SK-N-SH (cell line): Measurements from ENCODE around the gene PIP5KL1. TPM values are rescaled to one million over a fixed set of nuclear protein-coding genes. Genes with fewer than 3 reads are reported as not detected.

Experiments
- CTCF ChIA-PET: fragments of 300-600, 350-600 bp; formaldehyde crosslinking; extraction: SDS; loops from one replicate; lab custom pipeline; 2021; lab: Yijun Ruan, JAX
- POLR2A ChIA-PET: fragments of 350-600 bp; sonication (Branson Sonifier 250); formaldehyde crosslinking; extraction: SDS; loops from one replicate; lab custom pipeline; 2020; ENCODE audit warnings: antibody characterized with exemption, inconsistent platforms; lab: Yijun Ruan, JAX
- DNase-seq: peaks from one replicate; pipeline ENCODE4 v3.0.0; 2012
- H2AFZ ChIP-seq: fragments of 200-600 bp; sonication (generic); 2 replicates; pipeline ENCODE4 v1.8.1; 2016; ENCODE audit warnings: antibody characterized with exemption, mild to moderate bottlenecking, low read depth
- H3F3A ChIP-seq: fragments of 200-600 bp; sonication (generic); replicated peaks from 2 replicates; pipeline ENCODE3; 2016; ENCODE audit warnings: antibody characterized with exemption, mild to moderate bottlenecking; ENCODE audit not compliant: insufficient read depth
- H3K27ac ChIP-seq, 2 experiments: fragments of 200-500 bp in 1 of 2; fragments of 200-600 bp in 1 of 2; sonication (Bioruptor generic) in 1 of 2; sonication (generic), shearing (Covaris generic) in 1 of 2; 2 replicates each; pipeline versions ENCODE4 v1.5.1 to v1.6.1; 2014 to 2016; ENCODE audit warnings: low read depth in 2 of 2, inconsistent platforms in 1 of 2, low read length in 1 of 2, mild to moderate bottlenecking in 1 of 2, mixed read lengths in 1 of 2
- H3K27me3 ChIP-seq: fragments of 200-600 bp; sonication (generic), shearing (Covaris generic); 2 replicates; pipeline ENCODE4 v1.6.1; 2016; ENCODE audit warnings: mixed run types; ENCODE audit not compliant: insufficient read depth
- H3K36me3 ChIP-seq, 2 experiments: fragments of 200-500 bp in 1 of 2; fragments of 200-600 bp in 1 of 2; sonication (Bioruptor generic) in 1 of 2; sonication (generic) in 1 of 2; replicated peaks in 1 of 2; 2 replicates each; pipeline versions ENCODE3 to v1.5.1; 2014 to 2016; ENCODE audit warnings: low read length in 1 of 2, mild to moderate bottlenecking in 1 of 2; ENCODE audit not compliant: insufficient read depth in 2 of 2, control insufficient read depth in 1 of 2
- H3K4me1 ChIP-seq, 2 experiments: fragments of 200-500 bp in 1 of 2; fragments of 200-600 bp in 1 of 2; sonication (Bioruptor generic) in 1 of 2; sonication (generic), shearing (Covaris generic) in 1 of 2; 2 replicates each; pipeline versions ENCODE4 v1.5.1 to v1.6.1; 2014 to 2016; ENCODE audit warnings: low read depth in 1 of 2, low read length in 1 of 2, mixed run types in 1 of 2; ENCODE audit not compliant: insufficient read depth in 2 of 2, control insufficient read depth in 1 of 2
- H3K4me2 ChIP-seq: fragments of 200-600 bp; sonication (generic), shearing (Covaris generic); 2 replicates; pipeline ENCODE4 v1.6.1; 2017; ENCODE audit warnings: mixed run types
- H3K4me3 ChIP-seq, 2 experiments: fragments of 200-500 bp in 1 of 2; fragments of 200-600 bp in 1 of 2; sonication (Bioruptor generic) in 1 of 2; sonication (generic), shearing (Covaris generic) in 1 of 2; 2 replicates each; pipeline versions ENCODE4 v1.5.1 to v1.8.1; 2014 to 2016; ENCODE audit warnings: low read depth in 2 of 2, inconsistent platforms in 1 of 2, low read length in 1 of 2, mild to moderate bottlenecking in 1 of 2, mixed read lengths in 1 of 2, moderate library complexity in 1 of 2
- H3K79me2 ChIP-seq: fragments of 200-600 bp; sonication (generic); 2 replicates; pipeline ENCODE4 v1.8.1; 2017; ENCODE audit warnings: mild to moderate bottlenecking; ENCODE audit not compliant: insufficient read depth
- H3K9ac ChIP-seq: fragments of 200-600 bp; sonication (generic); 2 replicates; pipeline ENCODE4 v1.6.1; 2017; ENCODE audit warnings: mixed run types
- H3K9me2 ChIP-seq: fragments of 200-600 bp; sonication (generic); 2 replicates; pipeline ENCODE4 v1.6.1; 2017; ENCODE audit warnings: mixed run types
- H3K9me3 ChIP-seq: fragments of 200-600 bp; sonication (generic); 2 replicates; pipeline ENCODE4 v1.6.1; 2017; ENCODE audit warnings: mixed run types, mild to moderate bottlenecking, moderate library complexity
- H4K20me1 ChIP-seq: fragments of 200-600 bp; sonication (generic); 2 replicates; pipeline ENCODE4 v1.6.1; 2017; ENCODE audit warnings: mild to moderate bottlenecking, mixed run types; ENCODE audit not compliant: insufficient read depth
- CTCF ChIP-seq: fragments of 200-600 bp; sonication (generic); IDR thresholded peaks from 2 replicates; pipeline ENCODE4 v1.6.1; 2017; ENCODE audit warnings: antibody characterized with exemption, mild to moderate bottlenecking, moderate library complexity
- ELF1 ChIP-seq: IDR thresholded peaks from 2 replicates; pipeline ENCODE4 v1.4.0; 2012
- FOSL2 ChIP-seq: IDR thresholded peaks from 2 replicates; pipeline ENCODE4 v1.4.0; 2012; ENCODE audit warnings: low read depth, mild to moderate bottlenecking, moderate library complexity, borderline replicate concordance
- FOXJ3 ChIP-seq: sonication (generic); formaldehyde crosslinking; IDR thresholded peaks from 2 replicates; pipeline ENCODE4 v1.5.1; 2020; ENCODE audit warnings: mild to moderate bottlenecking, missing genetic modification reagents
- FOXM1 ChIP-seq: IDR thresholded peaks from 2 replicates; pipeline ENCODE4 v1.4.0; 2012; ENCODE audit warnings: low read depth, mild to moderate bottlenecking
- GATA2 ChIP-seq: sonication (generic); formaldehyde crosslinking; IDR thresholded peaks from 2 replicates; pipeline ENCODE4 v1.5.0; 2020; ENCODE audit warnings: mild to moderate bottlenecking, missing genetic modification reagents
- MAX ChIP-seq: IDR thresholded peaks from 2 replicates; pipeline ENCODE4 v1.4.0; 2012; ENCODE audit warnings: low read depth
- MEF2A ChIP-seq: IDR thresholded peaks from 2 replicates; pipeline ENCODE4 v1.4.0; 2012; ENCODE audit warnings: low read depth, borderline replicate concordance
- MXI1 ChIP-seq: IDR thresholded peaks from 2 replicates; pipeline ENCODE4 v1.6.1; 2012; ENCODE audit warnings: mild to moderate bottlenecking, low read depth, low read length, improper control_type of control experiment
- NFIC ChIP-seq: IDR thresholded peaks from 2 replicates; pipeline ENCODE4 v1.4.0; 2012; ENCODE audit warnings: borderline replicate concordance
- NRF1 ChIP-seq: IDR thresholded peaks from 2 replicates; pipeline ENCODE4 v1.6.1; 2012; ENCODE audit warnings: low read depth, mild to moderate bottlenecking, low read length
- RAD21 ChIP-seq: IDR thresholded peaks from 2 replicates; pipeline ENCODE4 v1.6.1; 2012; ENCODE audit warnings: mild to moderate bottlenecking, low read length
- REST ChIP-seq: IDR thresholded peaks from 2 replicates; pipeline ENCODE4 v1.6.1; 2012; ENCODE audit warnings: mild to moderate bottlenecking, low read depth, low read length, moderate library complexity
- RXRA ChIP-seq: IDR thresholded peaks from 2 replicates; pipeline ENCODE4 v1.4.0; 2012; ENCODE audit warnings: low read depth, mild to moderate bottlenecking, borderline replicate concordance
- SIN3A ChIP-seq: IDR thresholded peaks from 2 replicates; pipeline ENCODE4 v1.6.1; 2012; ENCODE audit warnings: low read depth, mild to moderate bottlenecking, low read length, moderate library complexity, borderline replicate concordance
- SMC3 ChIP-seq: IDR thresholded peaks from 2 replicates; pipeline ENCODE4 v1.6.1; 2012; ENCODE audit warnings: low read depth, low read length, improper control_type of control experiment
- TAF1 ChIP-seq: IDR thresholded peaks from 2 replicates; pipeline ENCODE4 v1.6.1; 2012; ENCODE audit warnings: low read depth, mild to moderate bottlenecking, low read length, moderate library complexity, borderline replicate concordance
- USF1 ChIP-seq: IDR thresholded peaks from 2 replicates; pipeline ENCODE4 v1.4.0; 2012; ENCODE audit warnings: low read depth, borderline replicate concordance
- USF2 ChIP-seq: fragments of 150-350 bp; IDR thresholded peaks from 2 replicates; pipeline ENCODE4 v1.6.1; 2017; ENCODE audit warnings: antibody characterized with exemption, low read length, low read depth, borderline replicate concordance
- ZBTB33 ChIP-seq: IDR thresholded peaks from 2 replicates; pipeline ENCODE4 v1.4.0; 2012; ENCODE audit warnings: low read depth, borderline replicate concordance
- WGBS: methylation state at CpG from one replicate; pipeline ENCODE4 v1.1.6; 2017; ENCODE audit warnings: low lambda C conversion rate; 5-methylcytosine and 5-hydroxymethylcytosine counted together
- polyA plus RNA-seq, 3 experiments: library from polyadenylated mRNA; depleted of rRNA; stranded (reverse); fragments of >200 nt; gene quantifications; 2 replicates each; pipeline ENCODE4 v1.2.3, GENCODE V29; 2012

Gene PIP5KL1
- polyA plus RNA-seq, 1 of the 3 experiments (the other 2 are of a cell fraction) = 4.0 TPM

- Histone ChIP-seq H2AFZ (no peak overlapping the region), H3F3A (peaks cover under 1% of the 10 kb centered on the region), H3K36me3 (peaks cover 3 to 24% of the 10 kb centered on the region in 2 experiments), H3K27me3 (no peaks in the 10 kb centered on the region), H3K4me2 (peak overlapping the region; percentile 91), H3K79me2 (peaks cover 46% of the 10 kb centered on the region), H3K9ac (peak overlapping the region; percentile 86), H3K4me3 (peak overlapping the region; percentile 78 to 95), H3K27ac (peak overlapping the region; percentile 71 to 77), H3K9me3 (no peaks in the 10 kb centered on the region), H3K9me2 (no peaks in the 10 kb centered on the region), H4K20me1 (0 out of 2 replicates have a peak, but pooled peaks cover 6% of the 10 kb centered on the region), H3K4me1 (peaks cover 12 to 38% of the 10 kb centered on the region in 2 experiments)
- WGBS = 4% methylated on average over 5 of the region's 7 CpGs
- TF ChIP-seq RXRA (no peak), NRF1 (no peak), USF2 (no peak), USF1 (no peak), FOXJ3 (CRISPR knock-in tag) (no peak), MAX (no peak), GATA2 (CRISPR knock-in tag) (no peak), ELF1 (no peak), FOSL2 (no peak), FOXM1 (no peak), SIN3A (no peak), MEF2A (no peak), MXI1 (no peak), REST (no peak), RAD21 (no peak), ZBTB33 (no peak), NFIC (no peak), SMC3 (no peak), CTCF (no peak), TAF1 (no peak)
- CTCF ChIA-PET = interaction anchor here (0.7 to 10.3 kb wide), 6 partner anchors 16 to 357 kb away, joined by 3 to 219 read pairs (median 4); no protein-coding TSS in a partner anchor
- POLR2A ChIA-PET = no interaction called here
- DNase-seq = no peak
These were observed 6.4 kb upstream of the PIP5KL1 start for GRCh38 chr9:127937056-127937387.
